Fibroblast of lung (primary cell): ENCODE data around the gene ZNF324B.

Experiments
- CTCF ChIP-seq, 2 donors: IDR thresholded peaks in 1 of 2; conservative IDR thresholded peaks in 1 of 2; 1 replicate in 1 of 2; 2 replicates in 1 of 2; pipeline ENCODE4 v1.5.1; 2011 to 2012; ENCODE audit warnings: low read length in 2 of 2, control low read depth in 1 of 2, inconsistent platforms in 1 of 2, low read depth in 1 of 2, mild to moderate bottlenecking in 1 of 2
- EZH2 ChIP-seq: IDR thresholded peaks from 2 replicates; pipeline ENCODE4 v1.5.1; 2012; ENCODE audit warnings: low read length, control low read depth, mild to moderate bottlenecking; ENCODE audit errors: missing control alignments

- TF ChIP-seq EZH2 (no peak), CTCF (conservative IDR thresholded peaks at IDR 0.05 in 1 of 2, IDR thresholded peaks at IDR 0.05 in 1 of 2; ENCODE audit: low read depth in 1 of 2, low read length in 2 of 2) (no peak)
These were observed 16.9 kb downstream of the ZNF324B start for GRCh38 chr19:58468216-58468839.
